ENCODE measurements around the gene TOR3A. TPM values are rescaled to one million over a fixed set of nuclear protein-coding genes. Genes with fewer than 3 reads are reported as not detected.

The TOR3A gene
- total and polyA plus RNA-seq, 2 donors (not counting 3 experiments of a cell fraction or from before 2014, with no cell fraction given): 14.9 to 16.7 TPM

DNA sequence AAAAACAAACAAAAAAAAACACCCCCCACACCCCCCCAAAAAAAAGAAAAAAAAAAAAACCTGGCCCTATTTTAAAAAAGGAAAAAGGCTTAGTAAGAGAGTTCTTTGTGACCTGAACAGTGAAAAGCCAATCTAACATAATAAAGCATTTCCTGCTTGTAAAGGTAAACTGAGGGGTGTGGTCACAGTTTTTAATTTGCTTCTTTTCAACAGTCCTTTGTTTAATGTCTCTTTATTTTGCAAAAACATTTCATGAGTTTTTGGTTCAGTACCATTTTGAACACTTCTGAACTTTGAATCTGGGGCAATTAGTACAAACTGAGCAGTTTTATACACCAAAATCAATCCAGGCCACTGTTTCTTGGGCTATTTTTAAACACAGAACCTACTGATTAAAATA lies 37.6 kb downstream of the TOR3A start:
- Histone ChIP-seq H3K9me3 (replicated peaks; ENCODE audit: control insufficient read depth, insufficient read depth, low read length) (no peaks in the 10 kb centered on the region), H3K27ac (ENCODE audit: insufficient read depth, low read depth, low read length) (no peak overlapping the region), H2AFZ (ENCODE audit: low read depth, low read length) (no peak overlapping the region), H3K27me3 (ENCODE audit: control insufficient read depth in 2 of 2, insufficient read depth in 2 of 2, low read length in 2 of 2) (no peaks in the 10 kb centered on the region), H3K9ac (replicated peaks; ENCODE audit: extremely low read depth, insufficient read depth, low read length) (no peak overlapping the region), H3K9me1 (replicated peaks; ENCODE audit: control insufficient read depth, extremely low read depth, insufficient read depth, low read length) (no peaks in the 10 kb centered on the region), H3K79me2 (ENCODE audit: control insufficient read depth, insufficient read depth, low read length) (peaks cover 79% of the 10 kb centered on the region), H3K4me1 (ENCODE audit: control insufficient read depth, extremely low read depth, insufficient read depth, low read length) (no peaks in the 10 kb centered on the region), H3K36me3 (ENCODE audit: control insufficient read depth in 2 of 2, extremely low read depth in 1 of 2, insufficient read depth in 2 of 2, low read length in 2 of 2) (peaks cover 44 to 49% of the 10 kb centered on the region in 2 experiments), H3K4me3 (replicated peaks in 1 of 3; ENCODE audit: insufficient read depth in 1 of 3, low read depth in 1 of 3, low read length in 3 of 3) (no peak overlapping the region), H4K20me1 (replicated peaks; ENCODE audit: control insufficient read depth, extremely low read depth, insufficient read depth, low read length) (peaks cover 8% of the 10 kb centered on the region), H3K4me2 (ENCODE audit: insufficient read depth, low read length) (no peak overlapping the region)
- TF ChIP-seq, protein P1, sequence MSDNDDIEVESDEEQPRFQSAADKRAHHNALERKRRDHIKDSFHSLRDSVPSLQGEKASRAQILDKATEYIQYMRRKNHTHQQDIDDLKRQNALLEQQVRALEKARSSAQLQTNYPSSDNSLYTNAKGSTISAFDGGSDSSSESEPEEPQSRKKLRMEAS (IDR thresholded peaks at IDR 0.05; ENCODE audit: insufficient read depth, insufficient read length): no peak
- TF ChIP-seq, protein P2, sequence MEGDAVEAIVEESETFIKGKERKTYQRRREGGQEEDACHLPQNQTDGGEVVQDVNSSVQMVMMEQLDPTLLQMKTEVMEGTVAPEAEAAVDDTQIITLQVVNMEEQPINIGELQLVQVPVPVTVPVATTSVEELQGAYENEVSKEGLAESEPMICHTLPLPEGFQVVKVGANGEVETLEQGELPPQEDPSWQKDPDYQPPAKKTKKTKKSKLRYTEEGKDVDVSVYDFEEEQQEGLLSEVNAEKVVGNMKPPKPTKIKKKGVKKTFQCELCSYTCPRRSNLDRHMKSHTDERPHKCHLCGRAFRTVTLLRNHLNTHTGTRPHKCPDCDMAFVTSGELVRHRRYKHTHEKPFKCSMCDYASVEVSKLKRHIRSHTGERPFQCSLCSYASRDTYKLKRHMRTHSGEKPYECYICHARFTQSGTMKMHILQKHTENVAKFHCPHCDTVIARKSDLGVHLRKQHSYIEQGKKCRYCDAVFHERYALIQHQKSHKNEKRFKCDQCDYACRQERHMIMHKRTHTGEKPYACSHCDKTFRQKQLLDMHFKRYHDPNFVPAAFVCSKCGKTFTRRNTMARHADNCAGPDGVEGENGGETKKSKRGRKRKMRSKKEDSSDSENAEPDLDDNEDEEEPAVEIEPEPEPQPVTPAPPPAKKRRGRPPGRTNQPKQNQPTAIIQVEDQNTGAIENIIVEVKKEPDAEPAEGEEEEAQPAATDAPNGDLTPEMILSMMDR (IDR thresholded peaks at IDR 0.05; ENCODE audit: extremely low read depth in 1 of 2, insufficient read depth in 1 of 2, low read depth in 1 of 2, low read length in 2 of 2): no peak
- TF ChIP-seq POLR2A (IDR thresholded peaks at IDR 0.05; ENCODE audit: low read depth, low read length) (no peak), POLR2AphosphoS5 (IDR thresholded peaks at IDR 0.05; ENCODE audit: insufficient read depth, low read depth, low read length) (no peak), MYC (IDR thresholded peaks at IDR 0.05; ENCODE audit: low read depth, low read length) (no peak), FOS (IDR thresholded peaks at IDR 0.05; ENCODE audit: borderline replicate concordance, insufficient read depth, low read length) (no peak), EZH2 (IDR thresholded peaks at IDR 0.05; ENCODE audit: borderline replicate concordance, low read depth, low read length, severe bottlenecking) (no peak), JUN (IDR thresholded peaks at IDR 0.05; ENCODE audit: borderline replicate concordance, insufficient read depth, insufficient read length, low read depth) (no peak), GATA2 (IDR thresholded peaks at IDR 0.05; ENCODE audit: insufficient read depth, insufficient read length, low read depth, low read length) (no peak)
- intact Hi-C loops (cut with micrococcal nuclease): no loop called here
- FAIRE-seq: no peak
- ChIA-PET POLR2A (no interaction called here), CTCF (interaction anchor here (0.8 to 2.7 kb wide), 6 partner anchors 8 to 174 kb away, joined by 3 to 54 read pairs (median 15); partner anchors contain the start of gene SOAT1)
- no peak for DNase-seq (ENCODE audit: low read depth, low spot score)
- dilution Hi-C loops (cut with MboI; ENCODE audit: extremely low pct_ligation_motif_present, low sequenced_read_pairs): no loop called here
- no TSS peak for BruUV-seq (replicated peaks)
